Stimulated activated naive CD8-positive, alpha-beta T cell treated with anti-CD3 and anti-CD28 coated beads, Interleukin-15, Interleukin-2, amounts not matched to agents 100 U/mL and 50 U/mL, for 24 hours (primary cell): ENCODE data around the gene CCL15.

Experiments
- ATAC-seq: fragments of 150-1000 bp; cut with Tn5 transposase; one replicate; pipeline ENCODE4 v1.10.0; 2021
- DNase-seq: peaks from one replicate; pipeline ENCODE4 v3.0.0; 2021

CCL15 gene

GRCh38 chr17:35991075-35991474 lies 10.3 kb downstream of the CCL15 start:
- DNase-seq, result no peak
- ATAC-seq, result no peak

DNA sequence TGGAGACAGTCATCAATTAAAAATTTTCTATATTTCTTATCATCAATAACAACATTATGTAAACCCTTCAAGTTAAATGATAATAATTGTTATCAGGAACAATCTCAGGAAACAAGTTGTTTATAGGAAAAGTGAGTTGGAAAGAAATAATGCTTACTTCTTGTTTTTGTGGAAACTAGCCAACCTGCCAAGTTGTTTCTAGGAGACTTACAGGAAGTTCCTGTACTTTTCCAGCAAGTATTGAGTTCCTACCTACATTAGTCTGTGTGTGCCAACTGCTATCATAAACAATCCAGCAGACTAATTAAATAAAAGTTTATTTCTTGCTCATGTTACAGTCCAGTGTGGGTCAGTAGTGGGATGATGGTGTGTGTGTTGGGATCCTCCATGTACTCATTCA lies 13.2 kb downstream of the CCL15 start:
- DNase-seq, result no peak
- ATAC-seq, result no peak

DNA sequence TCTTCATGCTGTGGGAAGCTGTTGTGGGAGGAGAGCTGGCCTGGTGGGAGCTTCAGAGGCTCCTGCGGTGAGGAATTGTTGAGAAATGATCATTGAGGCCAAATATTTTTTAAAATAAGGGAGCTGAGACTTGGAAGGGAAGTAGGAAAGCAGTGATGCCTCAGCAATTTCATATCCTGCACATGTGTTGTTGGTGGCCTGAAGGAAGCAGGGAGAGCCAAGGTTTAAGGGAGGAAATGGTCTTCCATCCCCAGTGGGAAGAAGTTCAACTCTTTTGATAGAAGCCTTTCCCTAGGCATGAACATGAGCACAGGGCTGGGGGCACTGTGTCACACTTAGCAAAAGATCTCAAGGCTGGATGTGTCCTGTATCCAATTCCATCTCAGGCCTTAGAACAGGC lies 14.7 kb downstream of the CCL15 start, which contains the start of gene CCL14:
Gene CCL14 (minus strand): TSS at position 87 of the 400 bp plus-strand sequence. CDS start 80 bp downstream, at position 7.
- DNase-seq, result no peak
- no peak for ATAC-seq

GRCh38 chr17:35984140-35984539 lies 17.2 kb downstream of the CCL15 start:
- ATAC-seq (no peak), DNase-seq (no peak)

- ATAC-seq, result no peak
Observed at GRCh38 chr17:35982409-35983191, 18.8 kb downstream of the CCL15 start.

GRCh38 chr17:35981908-35982330 lies 19.4 kb downstream of the CCL15 start:
- DNase-seq, result peak; percentile 33
- no peak for ATAC-seq

More at GRCh38 chr17:35982409-35983191, 18.8 kb downstream of the CCL15 start:
- no peak for DNase-seq

DNA sequence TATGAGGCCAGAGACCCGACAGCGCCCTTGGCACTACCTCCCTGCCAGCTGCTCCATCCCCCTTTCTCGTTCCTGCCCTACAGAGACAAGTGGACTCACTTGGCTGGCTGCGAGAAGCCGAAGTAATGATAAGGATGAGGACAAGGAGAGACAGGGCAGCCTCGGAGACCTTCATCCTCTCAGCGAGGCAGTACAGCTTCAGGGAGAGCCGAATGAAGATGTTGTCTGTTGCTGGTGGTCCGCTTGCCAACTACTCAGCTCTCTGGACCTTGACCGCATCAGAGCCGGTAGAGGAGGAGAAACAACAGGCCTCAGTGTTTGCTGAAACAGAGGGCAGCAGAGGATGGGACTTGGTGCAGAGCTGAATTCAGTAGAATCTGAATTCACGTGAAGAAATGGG lies 20.1 kb downstream of the CCL15 start, which contains the start of gene CCL16:
Gene CCL16 (minus strand): TSS at position 252 of the 400 bp plus-strand sequence. CDS start 77 bp downstream, at position 175.
- ATAC-seq, result no peak
- no peak for DNase-seq

DNA sequence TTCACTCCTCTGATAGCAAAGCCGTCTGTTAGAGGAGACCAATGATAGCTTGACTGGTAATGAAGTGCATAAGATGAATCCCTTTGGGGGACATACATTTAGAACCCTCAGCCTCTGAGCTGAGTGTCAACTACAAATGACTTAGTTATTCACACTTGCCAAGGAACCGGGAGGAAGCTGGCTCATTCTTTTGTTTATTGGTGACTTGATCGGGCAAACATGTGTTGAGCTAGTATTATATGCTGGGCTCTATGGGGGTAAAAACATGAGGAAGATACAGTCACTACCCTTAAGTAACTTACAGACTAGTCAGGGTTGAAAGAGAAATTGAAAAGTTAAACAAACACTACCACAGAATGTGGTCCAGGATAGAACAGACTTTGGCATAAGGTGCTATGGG lies 23.0 kb downstream of the CCL15 start:
- DNase-seq, result no peak

DNA sequence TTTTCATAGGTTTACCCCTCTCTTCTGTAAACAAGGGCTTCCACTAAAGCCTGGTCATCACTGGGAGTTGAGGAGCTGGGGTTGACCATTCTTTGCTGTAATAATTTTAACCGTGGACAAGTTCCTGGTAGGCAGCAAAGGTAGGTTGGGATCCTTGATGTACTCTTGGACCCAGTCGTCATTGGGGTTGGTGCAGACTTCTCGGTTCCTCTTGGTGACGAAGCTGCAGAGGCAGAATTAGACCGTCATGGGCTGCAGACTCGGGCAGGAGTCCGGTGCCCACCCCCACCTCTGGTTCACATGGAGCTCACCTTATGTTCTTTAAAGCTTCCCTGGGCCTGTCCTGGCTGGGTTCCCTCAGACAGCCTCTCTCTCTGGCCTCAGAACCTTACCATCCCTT lies 23.8 kb downstream of the CCL15 start:
- DNase-seq, result no peak

More for the DNA sequence above, 23.0 kb downstream of the CCL15 start:
- ATAC-seq, result no peak

DNA sequence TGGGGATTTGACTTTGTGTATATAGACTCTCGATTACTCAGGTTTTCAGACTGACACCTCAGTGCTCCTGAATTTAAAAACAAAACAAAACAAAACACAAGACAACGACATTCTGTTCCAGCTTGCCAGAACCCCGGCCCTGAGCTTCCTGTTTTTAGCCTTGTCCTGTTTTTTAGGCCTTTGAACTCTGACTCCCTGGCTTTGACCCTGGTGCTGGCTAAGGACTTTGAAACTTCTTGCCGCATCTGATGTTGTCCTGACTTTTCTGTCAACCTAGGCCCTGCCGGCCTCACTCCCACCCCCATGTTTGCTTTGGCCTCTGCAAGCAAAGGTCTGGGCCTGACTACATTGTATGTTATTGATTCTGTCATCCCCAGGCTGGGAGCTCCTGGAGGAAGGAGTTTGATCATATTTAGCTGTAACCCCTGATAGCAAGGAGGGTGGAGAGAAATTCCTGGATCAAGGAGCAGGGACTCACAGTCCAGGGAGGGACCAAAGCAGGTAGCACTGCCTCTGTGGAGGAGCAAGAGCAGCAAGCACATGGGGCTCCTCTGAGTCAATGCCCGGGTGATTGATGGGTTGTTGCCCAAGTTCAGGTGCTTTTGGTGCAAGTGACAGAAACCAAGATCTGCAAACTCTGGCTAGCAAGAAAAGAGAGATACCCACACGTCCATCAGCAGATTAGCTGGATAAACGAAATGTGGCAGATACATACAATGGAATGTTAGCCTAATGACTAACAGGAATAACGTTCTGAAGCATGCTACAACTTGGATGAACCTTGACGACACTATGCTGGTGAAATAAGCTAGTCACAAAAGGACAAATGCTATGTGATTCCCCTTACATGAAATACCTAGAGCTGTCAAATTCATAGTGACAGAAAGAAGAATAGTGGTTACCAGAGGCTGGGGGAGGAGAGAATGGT lies 27.8 kb downstream of the CCL15 start:
- DNase-seq (no peak), ATAC-seq (no peak)

More for the DNA sequence above, 23.8 kb downstream of the CCL15 start:
- ATAC-seq, result no peak

DNA sequence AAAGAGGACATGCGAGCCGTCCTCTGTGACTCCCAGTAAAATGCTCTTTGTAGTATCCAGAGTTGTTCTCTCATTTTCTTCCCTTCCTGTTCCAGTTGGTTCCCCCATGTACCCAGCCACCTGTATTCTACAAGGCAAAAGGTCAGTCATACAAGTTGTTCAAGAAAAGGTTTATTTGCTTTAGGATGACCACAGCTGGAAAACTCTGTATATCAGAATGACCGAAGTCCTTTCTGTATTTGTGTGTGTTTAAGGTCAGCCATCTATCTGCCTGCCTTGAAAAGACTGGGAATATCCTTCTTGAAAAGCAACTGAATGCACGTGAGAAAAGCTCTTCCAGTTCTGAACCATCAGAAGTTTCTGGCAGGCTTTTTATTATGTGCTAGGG lies 28.4 kb downstream of the CCL15 start:
- DNase-seq, result no peak

DNA sequence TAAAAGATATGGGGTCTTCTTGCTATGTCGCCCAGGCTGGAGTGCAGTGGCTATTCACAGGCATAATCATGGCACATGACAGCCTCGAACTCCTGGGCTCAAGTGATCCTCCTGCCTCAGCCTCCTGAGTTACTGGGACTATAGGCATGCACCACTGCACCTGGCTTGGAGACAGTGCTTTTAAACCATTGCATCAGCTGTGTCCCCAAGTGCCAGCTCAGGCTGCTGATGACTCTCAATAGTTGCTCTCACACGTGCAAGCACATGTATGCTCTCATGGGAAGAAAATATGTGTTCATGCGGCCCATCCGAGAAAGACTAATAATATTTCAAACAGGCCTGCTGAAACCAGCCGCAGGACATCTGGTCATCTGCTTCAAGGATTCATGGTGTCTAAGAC lies 28.8 kb downstream of the CCL15 start:
- DNase-seq (no peak), ATAC-seq (no peak)

More for the DNA sequence above, 28.4 kb downstream of the CCL15 start:
- ATAC-seq, result no peak

DNA sequence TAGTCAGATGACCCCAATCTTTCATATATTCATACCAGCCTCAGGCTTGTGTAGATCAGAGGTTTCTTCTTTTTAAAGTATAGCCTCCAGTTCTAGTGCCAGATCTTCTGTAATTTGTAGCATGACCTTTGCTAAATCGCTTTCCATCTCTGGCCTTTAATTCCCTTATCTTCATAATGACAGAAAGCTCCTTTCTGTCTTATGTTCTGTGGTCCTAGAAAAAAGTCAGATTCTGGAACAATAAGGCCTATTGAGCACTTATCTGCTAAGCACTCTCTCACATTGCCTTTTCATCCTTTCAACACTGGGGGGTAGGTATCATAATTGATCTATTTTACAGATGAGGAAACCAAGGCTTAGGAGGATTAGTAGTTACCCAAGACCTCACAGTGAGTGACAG lies 29.3 kb downstream of the CCL15 start:
- ATAC-seq (no peak), DNase-seq (no peak)

- ATAC-seq (no peak), DNase-seq (peak; percentile 79)
Observed at GRCh38 chr17:35969558-35970380, 31.6 kb downstream of the CCL15 start.

DNA sequence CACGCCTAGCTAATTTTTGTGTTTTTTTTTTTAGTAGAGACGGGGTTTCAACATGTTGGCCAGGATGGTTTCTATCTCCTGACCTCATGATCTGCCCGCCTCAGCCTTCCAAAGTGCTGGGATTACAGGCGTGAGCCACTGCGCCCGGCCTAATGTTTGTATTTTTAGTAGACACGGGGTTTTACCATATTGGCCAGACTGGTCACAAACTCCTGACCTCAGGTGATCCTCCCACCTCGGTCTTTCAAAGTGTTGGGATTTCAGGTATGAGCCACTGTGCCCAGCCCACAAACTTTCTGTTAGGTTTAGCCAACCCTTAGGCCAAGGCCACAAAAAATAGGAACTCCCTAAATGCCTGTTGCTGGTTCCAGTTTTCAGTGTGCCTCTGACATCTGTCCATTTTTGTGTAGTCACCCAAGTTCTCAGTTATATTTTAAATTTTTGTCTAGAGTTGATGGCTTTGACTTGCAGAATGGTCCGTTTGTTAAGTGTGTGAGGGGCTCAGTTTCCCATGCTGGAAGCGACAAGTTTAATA lies 32.8 kb downstream of the CCL15 start:
- no peak for DNase-seq
- no peak for ATAC-seq

- DNase-seq (no peak), ATAC-seq (no peak)
Observed at GRCh38 chr17:35965272-35965671, 36.1 kb downstream of the CCL15 start.

GRCh38 chr17:35963663-35964062 lies 37.7 kb downstream of the CCL15 start:
- DNase-seq (no peak), ATAC-seq (no peak)

DNA sequence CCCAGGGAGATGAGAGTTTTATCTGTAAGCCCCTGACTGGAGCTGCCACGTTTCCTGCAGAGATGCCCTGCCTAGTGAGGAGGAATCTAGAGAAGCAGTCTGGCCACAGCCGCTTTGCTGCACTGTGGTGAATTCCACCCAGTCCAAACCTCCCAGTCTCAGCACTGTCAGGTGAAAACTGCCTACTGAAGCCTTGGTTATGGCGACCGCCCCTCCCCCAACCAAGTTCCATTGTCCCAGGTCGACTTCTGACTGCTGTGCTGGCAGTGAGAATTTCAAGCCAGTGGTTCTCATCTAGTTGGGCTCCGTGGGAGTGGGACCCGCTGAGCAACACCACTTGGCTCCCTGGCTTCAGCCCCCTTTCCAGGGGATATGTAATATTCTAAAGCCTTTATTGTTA lies 47.6 kb downstream of the CCL15 start:
- DNase-seq, result no peak
- no peak for ATAC-seq

DNA sequence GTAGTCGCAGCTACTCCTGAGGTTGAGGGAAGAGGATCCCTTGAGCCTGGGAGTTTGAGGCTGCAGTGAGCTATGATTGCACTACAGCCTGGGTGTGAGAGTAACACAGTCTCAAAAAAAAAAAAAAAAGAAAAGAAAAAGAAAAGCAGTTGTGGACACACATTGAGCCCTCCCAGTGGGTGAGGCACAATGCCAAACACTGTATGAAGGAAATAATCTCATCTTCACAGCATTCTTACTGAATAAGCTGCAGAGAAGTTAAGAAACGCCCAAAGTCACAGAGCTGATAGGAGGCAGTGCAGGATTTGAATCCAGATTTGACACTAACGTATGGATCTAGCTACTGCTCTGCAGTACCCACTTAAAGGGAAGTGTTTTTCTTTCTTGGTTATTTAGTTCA lies 52.0 kb downstream of the CCL15 start:
- DNase-seq, result no peak
- no peak for ATAC-seq

DNA sequence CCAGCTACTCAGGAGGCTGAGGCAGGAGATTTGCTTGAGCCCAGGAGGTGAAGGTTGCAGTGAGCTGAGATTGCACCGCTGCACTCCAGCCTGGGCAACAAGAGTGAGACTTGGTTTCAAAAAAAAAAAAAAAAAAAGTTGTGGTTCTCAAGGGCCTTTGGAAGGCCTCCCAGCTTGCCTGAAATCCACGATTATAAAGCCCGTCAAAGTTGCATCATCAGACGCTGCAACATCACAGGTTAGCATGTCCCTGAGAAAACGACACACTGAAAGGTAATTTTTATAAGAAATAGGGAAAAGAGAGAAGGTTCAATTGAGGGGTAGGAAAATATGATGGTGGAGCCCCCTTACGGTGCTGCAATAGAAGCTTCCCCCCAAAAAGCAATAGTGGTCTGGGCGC lies 53.3 kb downstream of the CCL15 start:
- no peak for ATAC-seq

More for the DNA sequence above, 53.3 kb downstream of the CCL15 start:
- no peak for DNase-seq
